Measurements from ENCODE around the gene XKR8.
A peak's percentile ranks its signal among the peaks of the same experiment; 100 is the strongest.

The XKR8 gene

DNA sequence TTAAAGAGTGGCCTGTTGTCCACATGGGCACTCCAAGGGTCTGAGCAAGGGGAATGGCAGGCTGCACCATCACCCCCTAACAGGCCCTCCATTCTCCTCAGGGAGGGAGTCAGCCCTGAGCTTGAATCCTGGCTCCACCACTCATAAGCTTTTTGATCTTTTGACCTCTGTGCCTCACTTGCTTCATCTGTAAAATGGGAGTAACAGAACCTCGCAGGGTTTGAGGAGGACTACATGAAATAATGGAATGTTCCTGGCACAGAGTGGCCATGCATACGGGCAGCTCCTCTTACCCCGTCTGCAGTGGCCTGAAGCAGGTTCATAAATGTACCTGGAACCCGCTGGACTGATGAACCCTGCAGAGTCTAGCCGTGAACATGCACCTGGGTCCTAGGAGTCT, 2.1 kb upstream of the XKR8 start:
- no peak for DNase-seq

DNA sequence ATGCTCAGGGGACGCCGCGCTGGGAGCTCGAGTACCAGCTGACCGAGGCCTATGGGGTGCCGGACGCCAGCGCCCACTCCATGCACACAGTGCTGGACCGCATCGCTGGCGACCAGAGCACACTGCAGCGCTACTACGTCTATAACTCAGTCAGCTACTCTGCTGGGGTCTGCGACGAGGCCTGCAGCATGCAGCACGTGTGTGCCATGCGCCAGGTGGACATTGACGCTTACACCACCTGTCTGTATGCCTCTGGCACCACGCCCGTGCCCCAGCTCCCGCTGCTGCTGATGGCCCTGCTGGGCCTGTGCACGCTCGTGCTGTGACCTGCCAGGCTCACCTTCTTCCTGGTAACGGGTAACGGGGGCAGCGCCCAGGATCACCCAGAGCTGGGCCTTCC, 1.3 kb upstream of the XKR8 start:
- DNase-seq, result no peak

DNA sequence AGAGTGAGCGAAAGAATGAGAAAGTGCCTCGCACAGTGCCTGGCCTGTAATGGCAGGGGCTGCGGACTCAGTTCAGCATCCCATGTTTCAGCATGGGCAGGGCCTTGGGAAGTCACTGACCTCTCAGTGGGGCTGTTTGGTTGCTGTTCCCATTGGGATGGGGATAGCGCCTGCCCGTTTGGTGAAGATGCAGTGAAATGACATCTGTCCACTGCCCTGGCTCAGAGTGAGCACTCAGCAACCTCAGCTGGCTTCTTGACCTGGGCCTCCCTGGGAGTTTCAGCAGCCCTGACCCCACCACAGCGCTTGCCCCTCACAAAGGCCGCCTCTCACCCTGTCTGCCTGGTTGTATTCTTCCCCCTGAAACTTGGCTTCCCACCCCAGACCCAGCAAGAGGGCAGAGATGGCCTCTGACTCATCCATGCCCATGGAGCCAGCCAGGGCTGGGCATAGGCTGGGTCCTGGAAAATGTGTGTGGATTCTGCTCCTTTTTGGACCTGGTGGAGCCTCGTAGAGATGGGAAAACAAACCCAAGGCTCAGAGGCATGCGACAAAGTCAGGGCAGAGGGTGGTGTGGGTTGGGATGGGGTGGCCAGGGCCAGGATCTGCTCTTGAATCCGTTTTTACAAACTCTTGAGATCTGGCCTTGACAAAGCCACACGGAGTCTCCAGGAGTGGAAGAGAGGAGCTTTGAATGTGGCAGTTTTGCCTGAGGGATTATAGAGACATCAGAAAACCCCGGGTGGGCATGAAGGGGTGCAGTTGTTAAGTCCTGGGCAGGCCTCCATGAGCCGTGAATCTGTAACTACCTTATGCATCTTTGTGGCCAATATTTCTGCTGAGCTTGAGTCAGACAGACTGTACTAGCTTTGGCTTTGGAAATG, 1.2 kb downstream of the XKR8 start:
- no peak for DNase-seq

DNA sequence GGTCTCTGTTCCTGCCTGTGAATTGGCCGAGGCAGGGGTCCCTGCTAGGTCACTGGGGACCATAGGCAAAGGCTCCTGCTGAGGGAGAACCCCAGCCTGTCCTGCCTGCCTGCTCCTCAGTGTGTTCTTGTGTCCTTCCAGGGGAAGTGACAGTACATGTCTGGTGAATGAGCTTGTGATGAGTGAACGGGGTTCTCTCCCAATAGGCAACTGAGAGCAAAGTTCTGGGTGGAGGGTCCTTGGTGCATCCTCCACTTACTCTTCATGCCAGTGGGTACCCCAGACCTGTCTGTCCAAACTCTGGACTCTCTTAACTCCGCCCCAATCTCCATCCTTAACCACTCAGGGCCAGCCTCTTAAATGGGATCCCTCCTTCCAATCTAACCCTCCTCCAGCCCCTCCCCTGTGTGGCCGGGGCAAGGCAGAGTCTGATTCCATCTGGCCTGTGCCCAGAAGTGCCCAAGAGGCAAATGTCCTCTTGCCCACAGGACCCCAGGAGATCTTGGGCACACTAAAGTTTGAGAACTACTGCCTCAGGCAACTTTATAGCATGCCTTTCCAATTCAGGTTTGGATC, 2.0 kb downstream of the XKR8 start:
- DNase-seq, result no peak

DNA sequence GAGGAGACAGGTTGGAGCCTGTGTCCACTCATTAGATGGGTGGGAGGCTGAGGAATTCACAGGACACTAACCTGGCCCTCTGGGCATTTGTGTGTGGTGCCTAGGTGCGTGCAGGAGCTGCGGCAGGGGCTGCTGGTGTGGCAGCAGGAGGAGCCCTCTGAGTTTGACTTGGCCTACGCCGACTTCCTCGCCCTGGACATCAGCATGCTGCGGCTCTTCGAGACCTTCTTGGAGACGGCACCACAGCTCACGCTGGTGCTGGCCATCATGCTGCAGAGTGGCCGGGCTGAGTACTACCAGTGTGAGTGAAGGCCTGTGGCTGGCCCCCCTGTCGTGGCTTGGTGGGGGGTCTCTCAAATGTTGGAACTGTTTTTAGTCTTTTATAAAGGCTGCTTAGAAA, 3.6 kb downstream of the XKR8 start:
- DNase-seq, result no peak

DNA sequence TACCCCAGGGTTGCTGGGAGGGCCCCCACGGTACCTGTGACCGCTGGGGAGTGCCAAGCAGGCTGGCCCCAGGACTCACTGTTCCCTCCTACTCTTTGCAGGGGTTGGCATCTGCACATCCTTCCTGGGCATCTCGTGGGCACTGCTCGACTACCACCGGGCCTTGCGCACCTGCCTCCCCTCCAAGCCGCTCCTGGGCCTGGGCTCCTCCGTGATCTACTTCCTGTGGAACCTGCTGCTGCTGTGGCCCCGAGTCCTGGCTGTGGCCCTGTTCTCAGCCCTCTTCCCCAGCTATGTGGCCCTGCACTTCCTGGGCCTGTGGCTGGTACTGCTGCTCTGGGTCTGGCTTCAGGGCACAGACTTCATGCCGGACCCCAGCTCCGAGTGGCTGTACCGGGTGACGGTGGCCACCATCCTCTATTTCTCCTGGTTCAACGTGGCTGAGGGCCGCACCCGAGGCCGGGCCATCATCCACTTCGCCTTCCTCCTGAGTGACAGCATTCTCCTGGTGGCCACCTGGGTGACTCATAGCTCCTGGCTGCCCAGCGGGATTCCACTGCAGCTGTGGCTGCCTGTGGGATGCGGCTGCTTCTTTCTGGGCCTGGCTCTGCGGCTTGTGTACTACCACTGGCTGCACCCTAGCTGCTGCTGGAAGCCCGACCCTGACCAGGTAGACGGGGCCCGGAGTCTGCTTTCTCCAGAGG, 6.8 kb downstream of the XKR8 start:
- no peak for DNase-seq

DNA sequence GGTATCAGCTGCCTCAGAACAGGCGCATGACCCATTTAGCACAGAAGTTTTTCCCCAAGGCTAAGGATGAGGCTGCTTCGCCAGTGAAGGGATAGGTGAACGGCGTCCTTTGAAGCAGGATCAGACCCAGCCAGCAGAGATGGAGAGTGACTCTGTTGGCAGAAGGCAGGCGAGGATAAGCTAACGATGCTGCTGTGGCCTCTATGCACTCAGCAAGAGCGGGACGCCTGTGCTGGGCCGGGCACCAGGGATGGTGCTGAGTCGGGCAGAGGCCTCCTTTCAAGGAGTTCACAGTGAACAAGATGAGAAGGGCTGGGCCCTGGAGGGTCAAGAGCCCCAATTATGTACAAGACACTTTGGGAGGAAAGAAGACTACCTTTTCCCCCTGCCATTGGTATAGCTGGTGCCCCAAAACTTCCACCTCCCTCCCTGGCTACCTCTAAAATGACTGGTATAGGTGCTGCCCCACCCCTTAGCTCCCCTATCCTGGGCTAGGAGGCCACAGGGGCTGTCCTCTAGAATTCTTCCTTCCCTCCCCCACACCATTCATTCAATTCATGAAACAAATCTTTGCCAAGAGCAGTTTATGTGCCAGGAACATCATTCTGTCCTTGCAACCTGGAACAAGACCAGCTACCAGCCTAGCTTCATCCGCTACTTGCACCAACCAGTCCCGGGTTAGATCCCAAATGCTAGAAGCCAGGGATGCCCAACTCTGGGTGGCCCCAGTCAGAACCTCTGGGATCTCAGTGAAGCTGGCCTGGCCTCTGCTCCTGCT, 7.5 kb downstream of the XKR8 start:
- no peak for DNase-seq

DNA sequence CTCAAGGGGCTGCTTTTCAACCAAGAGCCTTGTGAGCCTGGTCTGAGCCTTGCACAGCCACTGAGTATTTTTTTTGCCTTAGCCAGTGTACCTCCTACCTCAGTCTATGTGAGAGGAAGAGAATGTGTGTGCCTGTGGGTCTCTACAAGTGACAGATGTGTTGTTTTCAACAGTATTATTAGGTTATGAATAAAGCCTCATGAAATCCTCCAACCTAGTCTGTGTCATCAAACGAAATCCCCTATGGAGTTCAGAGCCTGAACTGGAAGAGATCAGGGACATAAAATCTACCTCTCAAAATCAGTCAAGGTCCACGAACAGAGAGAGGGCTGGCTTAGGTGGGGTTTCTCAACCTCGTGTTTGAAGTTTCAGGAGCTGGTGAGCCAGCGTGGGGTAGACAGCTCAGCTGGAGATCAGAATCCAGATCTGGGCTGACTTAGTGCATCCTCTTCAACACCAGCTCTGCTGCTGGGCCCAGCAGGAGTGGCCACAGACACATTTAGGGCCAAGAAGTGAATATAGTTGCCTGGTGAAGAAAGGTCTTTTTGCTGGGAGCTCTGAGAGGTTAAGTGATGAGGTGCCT, 8.2 kb downstream of the XKR8 start:
- DNase-seq, result no peak

DNA sequence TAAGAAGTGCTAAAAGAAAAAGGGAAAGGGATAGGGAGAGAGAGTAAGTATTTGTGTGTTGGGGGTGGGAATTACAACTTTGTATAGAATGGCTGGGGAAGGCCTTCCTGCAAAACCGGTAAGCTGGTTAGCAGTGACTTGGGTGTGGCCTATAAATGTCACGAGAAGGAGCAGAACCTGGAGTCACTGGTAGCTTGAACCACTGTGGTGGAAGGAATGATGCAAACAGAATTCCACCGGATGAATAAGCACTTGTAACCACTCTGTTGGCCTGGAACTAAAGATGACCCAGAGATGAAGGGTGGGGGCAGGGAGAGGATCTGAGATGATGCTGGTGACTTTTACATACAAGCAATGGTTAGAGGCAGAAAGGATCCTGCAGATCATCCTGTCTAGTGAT, 8.9 kb downstream of the XKR8 start:
- DNase-seq, result peak; percentile 93

DNA sequence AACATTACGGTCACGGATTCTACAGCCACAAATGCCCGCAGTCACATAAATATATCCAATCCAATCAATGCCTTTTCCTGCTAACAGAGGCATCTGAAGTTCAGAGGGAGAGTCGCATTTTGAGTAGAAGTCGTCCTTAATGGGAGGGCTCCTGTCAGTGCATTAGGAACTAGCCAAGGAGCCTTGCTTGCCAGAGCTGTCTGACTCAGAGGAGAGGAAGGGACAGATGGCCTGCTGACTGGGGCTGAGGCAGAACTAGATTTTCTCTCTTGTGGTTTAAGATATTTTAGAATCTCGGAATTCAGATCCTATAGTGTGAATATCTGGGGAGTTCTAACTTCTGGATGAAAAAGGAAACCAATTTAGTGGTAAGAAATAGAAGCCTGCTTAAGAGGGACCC, 10.6 kb downstream of the XKR8 start:
- peak; percentile 82 for DNase-seq

DNA sequence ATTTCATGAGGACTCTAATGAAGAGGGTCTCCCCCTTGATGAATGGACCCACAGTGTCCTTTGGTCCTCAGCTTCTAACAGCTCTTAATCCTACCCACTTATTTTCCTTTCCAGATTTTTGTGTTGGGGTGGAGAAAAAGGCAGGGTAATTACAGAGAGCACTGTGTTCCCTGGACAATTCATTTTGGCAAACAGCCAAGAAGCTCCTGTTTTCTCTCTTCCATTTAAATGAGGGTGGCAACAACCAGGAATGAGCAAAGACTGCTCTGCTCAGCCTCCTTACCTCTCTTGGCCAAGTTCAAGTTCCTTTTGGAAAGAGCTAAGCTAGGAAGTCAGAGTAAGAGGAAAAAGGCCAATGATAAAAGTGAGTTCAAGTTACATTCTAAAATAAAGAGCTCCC, 11.9 kb downstream of the XKR8 start:
- no peak for DNase-seq

DNA sequence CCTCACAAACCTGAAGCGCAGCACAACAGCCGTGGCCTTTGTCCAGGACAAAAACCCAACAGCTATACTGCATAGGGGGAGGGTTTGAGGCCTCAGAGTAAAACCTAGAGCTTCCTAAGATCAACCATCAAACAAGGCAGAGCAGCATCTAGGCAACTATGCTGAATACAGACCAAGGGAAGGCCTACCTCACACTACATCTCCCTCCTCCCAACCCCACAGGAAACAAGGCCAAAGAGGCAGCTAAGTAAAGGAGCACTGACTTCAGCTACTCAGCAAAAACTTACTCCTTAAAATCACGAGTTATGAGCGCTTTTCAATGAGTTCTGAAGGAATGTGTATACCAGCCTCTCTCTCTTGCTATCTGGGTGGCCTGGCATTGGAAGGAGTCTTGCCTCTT, 12.4 kb downstream of the XKR8 start:
- DNase-seq, result no peak

DNA sequence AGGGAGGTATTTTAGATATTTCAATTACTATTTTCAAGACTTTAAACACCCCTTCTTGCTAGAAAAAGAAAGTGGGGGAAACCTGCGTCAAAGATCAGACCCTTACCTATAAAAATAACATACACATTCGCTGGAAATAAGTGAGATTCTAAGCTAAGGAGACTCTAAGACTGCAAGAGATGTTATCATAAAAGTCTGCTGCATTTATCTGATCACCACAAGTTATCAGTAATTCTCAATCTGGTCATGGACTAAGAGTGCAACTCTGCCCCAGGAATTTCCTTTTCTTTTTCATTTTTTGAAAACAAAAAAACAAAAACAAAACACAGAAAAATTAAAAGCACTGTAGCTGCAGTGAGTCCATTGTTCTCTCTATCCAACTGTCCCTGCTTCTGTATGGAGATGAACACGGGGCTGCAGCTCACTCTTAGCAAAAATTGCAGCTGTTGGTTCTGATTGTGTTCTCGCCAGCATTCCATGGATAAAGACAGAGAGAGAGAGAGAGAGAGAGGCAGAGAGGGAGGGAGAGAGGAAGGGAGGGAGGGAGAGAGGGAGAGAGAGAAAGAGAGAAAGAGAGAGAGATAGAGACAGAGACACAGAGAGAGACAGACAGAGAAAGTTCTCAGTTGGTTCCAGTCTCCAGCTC, 14.1 kb downstream of the XKR8 start:
- DNase-seq, result no peak

DNA sequence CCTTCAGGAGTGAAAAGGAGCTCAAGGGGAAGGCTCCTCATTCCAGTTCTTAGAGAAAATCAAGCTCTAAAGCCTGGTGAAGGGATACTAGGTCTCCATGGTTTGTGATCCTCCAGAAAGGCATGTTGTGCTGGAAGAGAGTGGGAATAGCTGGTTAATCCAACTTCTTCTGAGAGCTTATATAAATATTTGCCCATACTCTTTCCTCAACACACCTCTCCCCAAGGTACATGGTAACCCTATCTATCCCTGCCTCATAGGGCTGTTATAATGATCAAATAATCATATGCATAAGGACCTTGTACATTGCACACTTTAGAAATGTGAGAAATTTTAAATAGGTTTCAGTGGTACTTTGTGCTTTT, 14.6 kb downstream of the XKR8 start:
- no peak for DNase-seq

DNA sequence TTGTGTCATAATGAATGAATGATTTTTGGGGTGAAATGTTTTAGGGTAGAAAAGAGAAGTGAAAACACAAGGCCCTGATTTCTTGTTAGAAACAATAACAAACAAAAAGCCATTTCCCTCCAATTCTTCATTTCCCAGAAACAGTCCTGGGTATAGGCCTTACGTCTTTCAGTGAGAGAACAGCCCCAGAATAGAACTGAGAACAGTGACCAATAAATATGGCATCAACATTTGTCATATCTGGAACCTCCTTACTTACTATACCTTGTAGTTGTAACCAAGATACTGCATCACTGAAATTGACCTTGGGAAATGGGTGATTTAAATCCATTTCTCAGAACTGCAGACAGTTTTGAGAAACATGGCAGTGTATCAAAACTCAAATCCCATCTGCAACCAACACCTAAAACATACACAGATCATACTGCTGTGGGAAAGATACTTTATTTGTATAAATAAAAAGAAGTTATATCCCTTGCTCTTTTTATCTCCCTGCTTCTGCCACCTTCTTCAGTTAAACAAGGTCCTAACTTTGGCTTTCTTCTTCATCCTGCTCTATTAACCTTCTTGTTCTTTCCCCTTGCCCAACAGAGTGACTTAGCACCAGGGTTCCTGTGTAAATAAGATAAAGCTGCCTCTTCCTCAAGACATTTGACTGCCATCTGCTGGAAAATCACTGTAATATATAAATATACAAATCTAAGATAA, 19.5 kb downstream of the XKR8 start:
- peak; percentile 77 for DNase-seq

DNA sequence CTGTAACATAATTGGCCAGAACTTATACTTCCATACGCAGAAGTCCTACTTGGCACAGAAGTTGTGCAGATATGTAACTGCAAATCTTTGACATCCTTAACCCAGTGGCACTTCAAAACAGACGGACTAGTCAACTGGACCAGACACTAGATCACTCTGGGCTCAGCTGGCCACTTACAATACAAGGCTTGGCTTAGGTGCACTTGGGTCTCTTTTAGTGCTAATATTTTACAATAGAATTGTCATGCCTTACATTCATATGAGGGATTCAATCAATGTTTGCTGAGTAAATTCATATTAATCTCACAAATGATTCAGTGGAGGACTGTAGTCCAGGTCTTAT, 20.1 kb downstream of the XKR8 start:
- DNase-seq, result no peak

DNA sequence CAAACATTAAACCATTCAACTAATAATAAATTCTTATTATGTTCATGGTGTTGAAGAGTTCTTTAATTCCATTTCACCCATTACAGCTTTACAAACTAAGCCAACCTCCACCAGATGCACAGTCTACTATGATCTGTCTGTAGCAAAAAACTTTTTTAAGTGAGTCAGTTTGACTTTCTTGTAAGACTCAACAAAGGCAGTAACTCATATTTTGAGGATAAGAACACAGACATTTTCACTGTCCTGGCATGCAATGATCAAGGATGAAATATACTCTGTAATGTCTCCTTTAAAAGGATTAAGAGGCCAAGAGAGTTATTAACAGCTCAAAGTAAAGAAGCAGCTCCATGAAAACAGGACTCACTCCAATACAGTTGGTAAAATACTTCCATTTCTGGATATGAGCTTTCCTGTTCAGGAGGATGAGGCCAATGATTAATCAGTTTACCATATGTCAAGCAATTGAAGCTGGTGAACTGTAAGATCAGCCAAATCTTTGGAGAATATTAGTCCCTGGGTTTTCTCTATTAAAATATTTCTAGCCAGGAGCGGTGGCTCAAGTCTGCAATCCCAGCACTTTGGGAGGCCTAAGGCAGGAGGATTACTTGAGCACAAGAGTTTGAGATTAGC, 20.6 kb downstream of the XKR8 start:
- no peak for DNase-seq

DNA sequence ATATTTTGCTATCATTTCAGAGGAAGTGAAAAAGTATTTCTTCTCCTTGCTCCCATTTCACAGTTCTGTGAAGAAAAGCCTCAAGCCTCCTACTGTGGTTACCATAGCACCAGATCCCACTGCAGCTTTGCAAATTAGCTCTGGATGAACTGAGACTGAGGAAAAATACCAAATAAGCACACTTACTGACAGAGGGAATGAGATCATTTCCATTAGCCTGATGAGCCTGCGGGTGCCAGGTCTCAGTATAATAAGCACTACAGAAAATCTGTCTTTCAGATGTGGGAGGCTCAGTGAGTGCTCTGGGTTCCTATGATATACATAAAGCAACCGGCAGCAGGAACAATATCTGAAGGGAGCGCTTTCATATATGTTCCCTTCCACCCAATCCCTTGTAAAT, 21.4 kb downstream of the XKR8 start:
- DNase-seq, result no peak

DNA sequence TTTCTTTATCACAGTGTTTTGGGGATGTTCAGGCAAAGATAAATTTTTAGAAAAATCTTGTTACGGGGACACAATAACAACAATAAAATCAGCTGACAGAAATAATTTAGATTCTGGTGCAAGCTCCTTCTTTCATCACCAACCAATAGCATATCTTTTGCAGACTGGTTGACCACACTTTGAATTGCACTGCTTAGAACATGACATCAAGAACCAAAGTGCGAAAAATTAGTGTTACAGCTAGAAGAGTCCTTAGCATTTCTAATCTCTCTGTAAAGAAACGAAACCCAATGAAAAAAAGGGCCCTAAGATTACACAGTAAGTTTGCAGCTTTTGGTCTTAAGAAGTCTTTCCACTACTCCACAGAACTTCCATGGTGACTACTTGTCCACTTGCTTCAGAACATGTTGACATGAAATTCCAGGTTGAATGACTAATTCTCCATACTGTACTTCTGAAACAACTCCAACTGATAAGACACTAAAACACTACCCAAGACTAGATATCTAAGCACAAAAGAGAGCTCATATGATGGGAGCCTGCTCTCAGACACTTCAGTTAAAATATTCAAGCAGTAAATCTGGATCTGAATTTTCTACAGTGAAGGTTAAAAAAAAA, 31.3 kb downstream of the XKR8 start:
- no peak for DNase-seq

DNA sequence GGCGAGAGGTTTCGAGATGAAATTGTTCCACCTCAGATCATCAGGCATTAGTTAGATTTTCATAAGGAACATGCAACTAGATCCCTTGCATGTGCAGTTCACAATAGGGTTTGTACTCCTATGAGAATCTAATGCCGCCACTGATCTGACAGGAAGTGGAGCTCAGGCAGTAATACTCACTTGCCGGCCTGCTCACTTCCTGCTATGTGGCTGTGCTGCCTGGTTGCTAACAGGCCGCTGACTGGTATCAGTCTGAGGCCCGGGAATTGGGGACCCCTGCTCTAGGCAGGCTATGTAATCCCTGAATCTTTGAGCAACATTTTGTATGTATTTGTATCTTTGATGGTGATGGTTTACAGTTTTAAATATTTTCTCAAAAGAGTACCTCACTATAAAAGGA, 32.5 kb downstream of the XKR8 start:
- no peak for DNase-seq

DNA sequence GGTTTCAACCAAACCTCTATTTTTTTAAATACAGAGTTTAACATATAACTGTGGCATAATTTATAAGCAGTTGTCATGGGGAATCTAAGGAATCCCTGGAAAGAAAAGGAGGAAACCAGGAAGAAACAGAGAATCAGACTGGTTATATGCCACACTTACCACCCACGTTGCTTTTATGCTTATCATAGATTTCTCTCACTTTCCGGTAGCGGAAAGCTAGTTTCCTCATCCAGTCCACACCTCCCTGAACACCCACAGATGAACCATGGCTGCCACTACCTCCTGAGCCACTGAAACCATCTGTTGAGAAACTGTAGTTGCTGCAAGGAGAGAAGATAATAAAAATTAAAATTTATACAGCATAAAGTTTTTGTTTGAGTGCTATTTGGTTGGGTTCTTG, 33.5 kb downstream of the XKR8 start:
- no peak for DNase-seq

Measured in HCEC 1CT (cell line).